ENCODE measurements around the gene STYXL1. TPM values are rescaled to one million over a fixed set of nuclear protein-coding genes. Genes with fewer than 3 reads are reported as not detected.

Gene STYXL1
- total RNA-seq, 1 donor from 2014 or later = 35.3 TPM

GRCh38 chr7:75955331-75955955, 92.4 kb downstream of the STYXL1 start:
- Mint-ChIP-seq H3K9me3 (no peaks in the 10 kb centered on the region), H3K4me1 (peaks cover 13% of the 10 kb centered on the region), H3K4me3 (no peak overlapping the region), H3K27me3 (ENCODE audit: low read depth) (no peaks in the 10 kb centered on the region), H3K27ac (peak overlapping the region; percentile 68), H3K36me3 (peaks cover 20% of the 10 kb centered on the region)
- no peak for DNase-seq (ENCODE audit: low spot score in 2 of 2, unreplicated experiment in 2 of 2)
- TF ChIP-seq CTCF (IDR thresholded peaks at IDR 0.05; ENCODE audit: unreplicated experiment) = no peak

GRCh38 chr7:75953931-75954330, 93.9 kb downstream of the STYXL1 start:
- no peak for DNase-seq (ENCODE audit: low spot score in 2 of 2, unreplicated experiment in 2 of 2)
- no peaks in the 10 kb centered on the region for H3K9me3 Mint-ChIP-seq
- H3K4me3 Mint-ChIP-seq = no peak overlapping the region
- no peak overlapping the region for H3K27ac Mint-ChIP-seq
- no peak for TF ChIP-seq CTCF (IDR thresholded peaks at IDR 0.05; ENCODE audit: unreplicated experiment)
- H3K4me1 Mint-ChIP-seq = peaks cover 17% of the 10 kb centered on the region
- peaks cover 17% of the 10 kb centered on the region for H3K36me3 Mint-ChIP-seq
- no peaks in the 10 kb centered on the region for H3K27me3 Mint-ChIP-seq (ENCODE audit: low read depth)

- no peak overlapping the region for H3K27ac Mint-ChIP-seq
- DNase-seq (ENCODE audit: low spot score in 2 of 2, unreplicated experiment in 2 of 2) = no peak
- H3K4me1 Mint-ChIP-seq = peaks cover 14% of the 10 kb centered on the region
- no peaks in the 10 kb centered on the region for H3K9me3 Mint-ChIP-seq
- H3K27me3 Mint-ChIP-seq (ENCODE audit: low read depth) = no peaks in the 10 kb centered on the region
- H3K36me3 Mint-ChIP-seq = peaks cover 14% of the 10 kb centered on the region
- no peak overlapping the region for H3K4me3 Mint-ChIP-seq
- no peak for TF ChIP-seq CTCF (IDR thresholded peaks at IDR 0.05; ENCODE audit: unreplicated experiment)
Measured at GRCh38 chr7:75953431-75953830, 94.4 kb downstream of the STYXL1 start.

- TF ChIP-seq CTCF (IDR thresholded peaks at IDR 0.05; ENCODE audit: unreplicated experiment) = no peak
- Mint-ChIP-seq H3K9me3 (no peaks in the 10 kb centered on the region), H3K27me3 (ENCODE audit: low read depth) (no peaks in the 10 kb centered on the region), H3K4me1 (peaks cover 4% of the 10 kb centered on the region), H3K36me3 (peaks cover 18% of the 10 kb centered on the region), H3K27ac (no peak overlapping the region), H3K4me3 (no peak overlapping the region)
- no peak for DNase-seq (ENCODE audit: low spot score in 2 of 2, unreplicated experiment in 2 of 2)
Measured at GRCh38 chr7:75951506-75951905, 96.3 kb downstream of the STYXL1 start.

GRCh38 chr7:75950111-75950681, 97.6 kb downstream of the STYXL1 start:
- Mint-ChIP-seq H3K4me1 (peaks cover 7% of the 10 kb centered on the region), H3K27me3 (ENCODE audit: low read depth) (no peaks in the 10 kb centered on the region), H3K36me3 (peaks cover 17% of the 10 kb centered on the region), H3K4me3 (no peak overlapping the region), H3K27ac (no peak overlapping the region), H3K9me3 (no peaks in the 10 kb centered on the region)
- no peak for DNase-seq (ENCODE audit: low spot score in 2 of 2, unreplicated experiment in 2 of 2)
- TF ChIP-seq CTCF (IDR thresholded peaks at IDR 0.05; ENCODE audit: unreplicated experiment) = no peak
